MM.1S (cell line): ENCODE results near the gene TTLL1.

Experiments
- CTCF ChIP-seq: fragments of 300-600 bp; sonication (generic); IDR thresholded peaks from 2 replicates; pipeline ENCODE4 v1.5.1; 2016; ENCODE audit warnings: antibody characterized with exemption, low read length, mixed read lengths
- EZH2 ChIP-seq: fragments of 300-600 bp; sonication (generic); optimal IDR thresholded peaks from 2 replicates; pipeline ENCODE3; 2017; ENCODE audit warnings: low read depth, mild to moderate bottlenecking, antibody characterized with exemption, low read length, mixed read lengths

DNA sequence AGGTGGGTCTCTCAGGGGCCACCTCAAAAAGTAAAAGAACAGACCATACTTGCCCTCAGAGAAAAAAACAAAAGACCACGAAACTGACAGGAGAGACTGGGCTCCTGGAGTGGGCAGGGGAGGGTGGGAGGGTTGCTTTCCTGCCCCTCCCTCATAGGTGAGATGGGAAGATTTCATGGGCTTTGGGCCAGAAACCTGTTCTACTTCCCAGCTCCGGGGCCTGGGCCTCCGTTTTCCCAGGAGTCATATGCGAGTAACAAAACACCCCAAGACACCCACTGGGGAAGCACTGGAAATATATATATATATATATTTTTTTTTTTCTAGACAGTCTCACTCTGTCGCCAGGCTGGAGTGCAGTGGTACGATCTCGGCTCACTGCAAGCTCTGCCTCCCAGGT is 31.6 kb downstream of the TTLL1 start:
- TF ChIP-seq CTCF (no peak), EZH2 (no peak)
